Activated naive CD8-positive, alpha-beta T cell treated with anti-CD3 and anti-CD28 coated beads for 36 hours (primary cell): ENCODE results near the gene NME5. TPM values are rescaled to one million over a fixed set of nuclear protein-coding genes. Genes with fewer than 3 reads are reported as not detected.
A peak's percentile ranks its signal among the peaks of the same experiment; 100 is the strongest.

Experiments used
- DNase-seq: peaks from one replicate; pipeline ENCODE4 v3.0.0; 2021
- H3K27ac Mint-ChIP-seq: one replicate; pipeline ENCODE4 v1.8.0; 2022; ENCODE audit warnings: mild to moderate bottlenecking, moderate library complexity, mixed read lengths
- H3K27me3 Mint-ChIP-seq: one replicate; pipeline ENCODE4 v1.8.0; 2022; ENCODE audit warnings: mild to moderate bottlenecking, mixed read lengths
- H3K36me3 Mint-ChIP-seq: one replicate; pipeline ENCODE4 v1.8.0; 2021; ENCODE audit warnings: mild to moderate bottlenecking, mixed read lengths
- H3K4me1 Mint-ChIP-seq: one replicate; pipeline ENCODE4 v1.8.0; 2021; ENCODE audit warnings: mixed read lengths
- H3K4me3 Mint-ChIP-seq: one replicate; pipeline ENCODE4 v1.8.0; 2022; ENCODE audit warnings: mild to moderate bottlenecking, moderate library complexity, mixed read lengths
- H3K9me3 Mint-ChIP-seq: one replicate; pipeline ENCODE4 v1.8.0; 2022; ENCODE audit warnings: mixed read lengths
- total RNA-seq, 2 experiments: library from RNA; stranded (reverse); gene quantifications; one replicate each; pipeline ENCODE4 v1.2.3, GENCODE V29; 2021

Gene NME5, protein sequence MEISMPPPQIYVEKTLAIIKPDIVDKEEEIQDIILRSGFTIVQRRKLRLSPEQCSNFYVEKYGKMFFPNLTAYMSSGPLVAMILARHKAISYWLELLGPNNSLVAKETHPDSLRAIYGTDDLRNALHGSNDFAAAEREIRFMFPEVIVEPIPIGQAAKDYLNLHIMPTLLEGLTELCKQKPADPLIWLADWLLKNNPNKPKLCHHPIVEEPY
- not detected for total RNA-seq

DNA sequence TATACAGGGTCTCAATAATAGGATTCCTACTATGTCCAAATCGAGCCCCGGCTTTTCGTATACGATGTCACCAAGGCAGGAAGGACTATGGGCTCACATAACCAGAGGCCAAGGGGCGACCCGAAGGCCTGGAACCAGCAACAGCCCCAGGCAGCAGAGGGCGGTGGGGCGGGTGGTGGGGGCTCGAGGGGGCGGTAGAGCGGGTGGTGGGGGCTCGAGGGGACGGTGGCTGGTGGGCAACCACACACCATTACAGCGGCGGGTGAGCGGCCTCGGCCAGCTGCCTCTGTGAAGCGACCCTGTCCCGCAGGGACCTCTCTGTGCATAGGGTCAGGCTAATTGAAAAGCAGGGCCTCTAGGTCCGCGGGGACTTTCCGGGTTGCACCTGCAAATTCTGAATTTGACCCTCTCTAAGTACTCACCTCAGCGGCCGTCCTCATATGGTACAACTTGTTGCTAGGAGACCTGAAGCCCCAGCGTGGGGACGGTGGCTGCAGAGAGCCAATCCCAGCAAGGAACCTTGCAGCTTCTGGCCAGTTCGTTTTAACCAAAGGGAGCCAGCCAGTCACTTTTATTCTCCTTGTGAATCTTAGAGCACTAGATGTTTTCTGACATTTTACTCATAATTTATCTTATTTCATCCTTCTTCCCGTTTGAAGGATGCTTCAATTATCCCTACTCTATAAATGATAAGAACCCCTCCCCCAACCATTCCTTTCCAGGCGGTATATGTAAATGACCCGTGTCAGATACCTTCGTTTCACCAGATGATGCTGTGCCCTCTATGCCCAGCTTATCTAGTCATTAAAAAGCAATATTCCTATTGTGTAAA is at the start of gene NME5:
Gene NME5, minus strand, starts transcription at position 480 of the 832 bp plus-strand sequence. CDS start 648 bp downstream, outside the sequence.
- peak; percentile 6 for DNase-seq
- Mint-ChIP-seq H3K27me3 (peaks cover 39% of the 10 kb centered on the region), H3K4me3 (no peak within 1 kb of the TSS), H3K36me3 (no peaks in the 10 kb centered on the region), H3K27ac (no peak within 1 kb of the TSS), H3K9me3 (no peaks in the 10 kb centered on the region), H3K4me1 (peaks cover 13% of the 10 kb centered on the region)

DNA sequence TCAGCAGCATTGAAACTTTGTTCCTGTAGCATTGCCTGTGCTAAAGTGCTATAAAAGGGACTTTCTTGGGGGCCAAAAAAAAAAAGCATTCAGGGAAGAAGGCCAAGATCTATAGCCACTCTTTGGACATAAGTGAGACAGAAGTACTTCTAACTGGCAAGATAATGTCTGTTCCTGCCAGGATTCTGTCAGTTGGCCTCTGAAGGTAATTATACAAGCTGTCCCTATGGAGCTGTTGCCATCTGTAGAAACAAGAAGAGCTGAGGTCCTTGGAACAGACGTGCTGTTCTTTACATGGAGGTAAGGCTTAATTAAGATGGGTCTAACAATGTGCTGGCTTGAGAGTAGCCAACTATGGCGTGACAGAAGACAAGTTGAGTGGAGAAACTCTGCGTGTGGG is 49.4 kb upstream of the NME5 start:
- DNase-seq: no peak
- no peaks in the 10 kb centered on the region for H3K9me3 Mint-ChIP-seq
- H3K4me3 Mint-ChIP-seq: no peak overlapping the region
- no peaks in the 10 kb centered on the region for H3K27me3 Mint-ChIP-seq
- no peak overlapping the region for H3K27ac Mint-ChIP-seq
- peaks cover 2% of the 10 kb centered on the region for H3K36me3 Mint-ChIP-seq
- H3K4me1 Mint-ChIP-seq: no peaks in the 10 kb centered on the region

DNA sequence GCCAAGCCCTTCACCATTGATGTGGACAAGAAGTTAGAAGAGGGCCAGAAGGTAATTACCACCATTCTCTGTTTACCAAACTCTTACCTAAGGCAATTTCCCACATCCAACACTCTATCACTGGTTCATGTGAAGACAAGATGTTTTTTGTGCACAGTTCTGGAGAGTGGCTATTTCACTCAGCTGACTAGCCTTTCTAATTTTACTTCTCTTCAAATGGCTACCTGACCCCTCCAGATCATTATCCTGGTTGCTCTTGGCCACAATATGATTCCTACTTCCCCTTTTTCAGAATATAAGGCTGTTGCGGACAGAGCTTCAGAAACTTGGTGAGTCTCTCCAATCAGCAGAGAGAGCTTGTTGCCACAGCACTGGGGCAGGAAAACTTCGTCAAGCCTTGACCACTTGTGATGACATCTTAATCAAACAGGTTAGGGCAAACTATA is 46.8 kb upstream of the NME5 start:
- no peak for DNase-seq
- peaks cover 6% of the 10 kb centered on the region for H3K36me3 Mint-ChIP-seq
- no peak overlapping the region for H3K4me3 Mint-ChIP-seq
- no peak overlapping the region for H3K27ac Mint-ChIP-seq
- H3K27me3 Mint-ChIP-seq: no peaks in the 10 kb centered on the region
- H3K9me3 Mint-ChIP-seq: no peaks in the 10 kb centered on the region
- H3K4me1 Mint-ChIP-seq: no peaks in the 10 kb centered on the region

DNA sequence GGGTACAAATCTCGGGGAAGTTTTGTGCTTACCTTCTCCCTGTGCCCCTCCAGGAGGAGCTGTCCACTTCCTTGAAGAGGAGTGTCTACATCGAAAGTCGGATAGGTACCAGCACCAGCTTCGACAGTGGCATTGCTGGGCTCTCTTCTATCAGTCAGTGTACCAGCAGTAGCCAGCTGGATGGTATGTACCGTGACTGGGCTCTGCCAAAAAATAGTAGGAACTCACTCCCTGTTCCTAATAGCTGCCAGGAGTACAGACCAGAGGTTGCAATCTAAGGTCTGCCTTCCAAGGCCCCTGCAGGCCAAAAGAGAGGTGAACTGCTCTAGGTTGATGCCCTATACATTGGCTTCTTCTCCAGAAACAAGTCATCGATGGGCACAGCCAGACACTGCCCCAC is 43.6 kb upstream of the NME5 start:
- H3K4me1 Mint-ChIP-seq: peaks cover 5% of the 10 kb centered on the region
- DNase-seq: no peak
- H3K27me3 Mint-ChIP-seq: no peaks in the 10 kb centered on the region
- no peak overlapping the region for H3K27ac Mint-ChIP-seq
- no peak overlapping the region for H3K4me3 Mint-ChIP-seq
- peaks cover 10% of the 10 kb centered on the region for H3K36me3 Mint-ChIP-seq
- no peaks in the 10 kb centered on the region for H3K9me3 Mint-ChIP-seq

DNA sequence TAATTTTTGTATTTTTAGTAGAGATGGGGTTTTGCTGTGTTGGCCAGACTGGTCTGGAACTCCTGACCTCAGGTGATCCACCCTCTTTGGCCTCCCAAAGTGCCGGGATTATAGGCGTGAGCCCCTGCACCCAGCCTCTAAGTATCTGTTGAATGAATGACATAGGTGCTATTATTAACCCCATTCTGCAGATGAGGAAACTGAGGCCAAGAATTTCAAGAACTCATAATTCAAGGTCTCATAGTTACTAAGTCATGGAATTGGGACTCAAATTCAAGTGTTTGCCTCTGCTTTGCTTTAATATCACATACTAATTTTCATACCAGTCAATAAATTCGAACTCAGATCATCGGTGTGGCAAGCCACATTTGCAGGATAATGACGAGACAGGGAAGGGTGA is 41.6 kb upstream of the NME5 start:
- H3K27ac Mint-ChIP-seq: no peak overlapping the region
- H3K27me3 Mint-ChIP-seq: no peaks in the 10 kb centered on the region

DNA sequence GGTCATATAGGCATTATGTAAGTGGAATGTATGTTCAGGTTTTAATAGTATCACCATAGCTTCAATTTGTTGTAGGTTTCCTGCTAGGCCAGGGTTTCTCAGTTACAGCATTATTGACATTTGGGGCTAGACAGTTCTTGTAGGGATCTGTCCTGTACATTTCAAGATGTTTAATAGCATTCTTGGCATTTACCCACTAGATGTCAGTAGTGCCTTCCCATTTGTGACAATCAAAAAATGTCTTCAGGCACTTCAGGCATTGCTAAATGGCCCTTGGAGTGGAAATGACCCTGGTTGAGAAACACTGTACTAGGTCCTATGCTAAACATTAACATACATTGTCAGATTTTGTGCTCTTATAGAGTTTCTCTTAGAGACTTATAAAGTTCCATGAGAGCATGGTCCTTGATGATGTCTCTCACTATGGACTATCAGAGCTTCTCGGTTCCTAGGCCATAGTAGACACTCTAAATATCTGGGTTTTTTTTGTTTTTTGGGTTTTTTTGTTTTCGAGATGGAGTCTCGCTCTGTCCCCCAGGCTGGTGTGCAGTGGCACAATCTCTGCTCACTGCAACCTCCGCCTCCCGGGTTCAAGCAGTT is 41.1 kb upstream of the NME5 start:
- no peak overlapping the region for H3K4me3 Mint-ChIP-seq
- no peak for DNase-seq
- H3K4me1 Mint-ChIP-seq: peaks cover 16% of the 10 kb centered on the region
- peak overlapping the region; percentile 45 for H3K27ac Mint-ChIP-seq
- H3K27me3 Mint-ChIP-seq: no peaks in the 10 kb centered on the region
- H3K9me3 Mint-ChIP-seq: no peaks in the 10 kb centered on the region
- H3K36me3 Mint-ChIP-seq: peaks cover 12% of the 10 kb centered on the region

More for the DNA sequence above, 41.6 kb upstream of the NME5 start:
- Mint-ChIP-seq H3K4me3 (no peak overlapping the region), H3K4me1 (peaks cover 16% of the 10 kb centered on the region), H3K36me3 (peaks cover 12% of the 10 kb centered on the region), H3K9me3 (no peaks in the 10 kb centered on the region)
- DNase-seq: no peak

DNA sequence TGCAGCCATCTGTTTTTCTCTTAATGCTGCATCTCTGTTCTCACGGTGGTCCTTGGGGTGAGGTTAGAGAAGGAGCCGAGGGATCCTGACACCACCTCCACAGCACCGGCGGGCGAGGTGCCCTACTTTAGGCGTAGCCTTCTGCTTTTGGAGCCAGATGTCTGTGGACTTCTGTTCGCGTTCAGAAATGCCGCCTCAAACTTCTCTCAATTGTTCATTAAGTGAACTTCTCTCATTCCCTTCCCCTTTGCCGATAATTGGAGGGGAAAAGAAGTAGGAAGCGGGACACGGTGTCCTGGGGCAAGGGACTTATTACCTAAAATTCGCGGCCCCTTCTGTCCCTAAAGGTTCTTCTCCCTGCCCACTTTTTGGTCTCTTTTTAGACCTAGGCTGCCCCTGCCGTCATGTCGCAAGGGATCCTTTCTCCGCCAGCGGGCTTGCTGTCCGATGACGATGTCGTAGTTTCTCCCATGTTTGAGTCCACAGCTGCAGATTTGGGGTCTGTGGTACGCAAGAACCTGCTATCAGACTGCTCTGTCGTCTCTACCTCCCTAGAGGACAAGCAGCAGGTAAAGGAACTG is 40.1 kb upstream of the NME5 start:
- Mint-ChIP-seq H3K27me3 (no peaks in the 10 kb centered on the region), H3K27ac (no peak overlapping the region), H3K4me1 (peaks cover 16% of the 10 kb centered on the region), H3K4me3 (no peak overlapping the region), H3K9me3 (no peaks in the 10 kb centered on the region), H3K36me3 (peaks cover 16% of the 10 kb centered on the region)
- DNase-seq: peak; percentile 8

DNA sequence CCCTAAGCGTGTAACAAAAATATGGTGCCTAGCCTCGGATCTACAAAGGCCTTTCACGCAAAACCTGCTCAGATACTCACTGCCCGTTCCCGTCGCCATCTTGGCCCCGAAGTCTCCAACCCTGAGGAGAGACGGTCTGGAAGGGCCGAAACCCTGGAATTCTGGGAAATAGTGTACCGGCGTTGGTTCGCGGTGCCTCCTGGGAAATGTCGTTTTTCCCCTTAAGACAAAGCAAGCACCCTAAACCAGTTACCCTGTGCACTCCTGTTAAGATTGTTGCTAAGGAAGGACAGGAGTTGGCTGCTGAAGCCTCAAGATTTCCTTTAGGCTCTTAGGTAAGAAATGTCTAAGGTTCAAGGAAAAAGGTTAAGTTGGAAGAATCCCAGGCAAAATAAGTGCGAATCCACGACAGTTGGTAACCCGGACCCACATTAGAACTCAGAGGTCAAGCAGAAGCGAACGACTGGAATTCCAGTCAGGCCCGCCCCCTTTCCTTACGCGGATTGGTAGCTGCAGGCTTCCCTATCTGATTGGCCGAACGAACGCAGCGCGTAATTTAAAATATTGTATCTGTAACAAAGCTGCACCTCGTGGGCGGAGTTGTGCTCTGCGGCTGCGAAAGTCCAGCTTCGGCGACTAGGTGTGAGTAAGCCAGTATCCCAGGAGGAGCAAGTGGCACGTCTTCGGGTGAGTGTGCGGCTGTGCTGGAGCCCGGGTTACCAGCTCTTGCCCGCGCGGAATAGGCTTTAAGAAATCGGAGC is 39.5 kb upstream of the NME5 start, which contains the start of the genes BRD8 and KIF20A:
Gene BRD8, minus strand, starts transcription at position 115 of the 761 bp plus-strand sequence. Its CDS starts 16 bp downstream, at position 99.
Gene KIF20A, plus strand, starts transcription at position 597 of the 761 bp plus-strand sequence. CDS start 569 bp downstream, outside the sequence.
- Mint-ChIP-seq H3K27ac (peak within 1 kb of the TSS; percentile 45), H3K4me3 (no peak within 1 kb of the TSS), H3K4me1 (peaks cover 18% of the 10 kb centered on the region), H3K36me3 (peaks cover 18% of the 10 kb centered on the region), H3K9me3 (no peaks in the 10 kb centered on the region), H3K27me3 (no peaks in the 10 kb centered on the region)
- DNase-seq: peak; percentile 89

DNA sequence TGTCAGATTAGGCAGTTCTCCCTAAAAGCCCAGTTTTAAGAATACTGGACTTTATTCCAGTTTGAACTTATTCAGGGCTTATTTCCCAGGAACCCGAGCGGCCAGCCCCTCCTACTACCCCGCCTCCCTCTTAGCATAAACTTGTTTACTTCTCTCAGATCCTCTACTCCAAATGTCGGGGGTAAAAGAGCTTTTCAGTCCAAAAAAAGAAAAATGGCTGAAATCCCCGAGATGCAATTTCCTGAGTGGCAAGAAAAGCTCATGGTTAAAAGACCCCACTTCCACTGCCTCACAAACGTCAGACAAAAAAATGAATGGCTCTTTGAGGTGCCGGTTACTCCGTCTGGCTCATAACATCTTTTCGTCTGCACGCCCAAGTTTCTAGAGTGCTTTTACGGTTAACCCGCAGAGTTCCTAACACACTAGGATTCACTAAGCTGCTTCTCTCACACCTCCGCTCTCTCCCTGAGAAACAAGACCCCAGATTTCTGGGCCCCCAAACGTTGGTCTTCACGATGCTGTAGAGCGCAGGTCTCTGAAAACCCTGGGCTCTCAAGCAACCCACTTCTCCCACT is 38.8 kb upstream of the NME5 start:
- Mint-ChIP-seq H3K9me3 (no peaks in the 10 kb centered on the region), H3K27ac (no peak overlapping the region), H3K36me3 (peaks cover 22% of the 10 kb centered on the region), H3K4me3 (no peak overlapping the region), H3K27me3 (no peaks in the 10 kb centered on the region), H3K4me1 (peaks cover 21% of the 10 kb centered on the region)
- no peak for DNase-seq

DNA sequence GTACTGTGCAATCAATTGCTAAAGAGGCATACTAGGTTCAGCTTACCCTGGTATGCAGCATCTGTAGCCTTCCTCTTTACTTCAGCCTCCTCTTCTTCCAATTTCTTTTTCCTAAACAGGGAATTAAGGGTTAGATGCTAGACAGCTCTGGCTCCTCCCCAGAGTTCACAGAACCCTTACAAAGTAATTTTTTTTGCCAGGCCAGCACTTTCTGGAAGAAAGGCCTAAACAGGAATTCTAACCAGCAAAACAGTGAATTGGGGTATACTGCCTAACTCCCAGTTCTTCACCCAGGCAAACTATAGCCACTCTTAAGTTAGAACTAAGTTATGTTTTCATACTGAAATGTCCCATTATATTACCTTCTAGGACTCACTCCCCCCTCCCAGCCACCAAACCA is 31.1 kb upstream of the NME5 start:
- no peaks in the 10 kb centered on the region for H3K27me3 Mint-ChIP-seq

DNA sequence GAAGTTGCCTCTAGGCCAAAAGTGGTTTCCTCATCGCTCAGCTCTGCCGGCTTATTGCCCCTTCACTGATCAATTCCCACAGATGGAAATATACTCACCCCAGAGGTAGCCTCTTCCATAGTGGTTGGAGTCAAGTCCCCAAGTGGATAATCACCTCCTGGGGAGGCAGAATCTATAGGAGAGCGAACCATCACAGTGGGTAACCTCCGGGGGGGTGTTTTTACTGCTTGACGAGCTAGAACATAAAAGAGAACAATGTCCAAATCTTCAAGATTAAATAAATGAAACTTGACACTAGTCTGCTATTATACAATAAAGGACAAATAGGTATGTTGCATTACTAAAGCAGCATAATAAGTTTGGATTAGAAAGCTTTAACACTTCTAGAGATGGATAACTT is 29.9 kb upstream of the NME5 start:
- H3K27me3 Mint-ChIP-seq: no peaks in the 10 kb centered on the region
- H3K9me3 Mint-ChIP-seq: no peaks in the 10 kb centered on the region
- no peak overlapping the region for H3K27ac Mint-ChIP-seq
- no peak for DNase-seq
- peaks cover 15% of the 10 kb centered on the region for H3K4me1 Mint-ChIP-seq
- H3K36me3 Mint-ChIP-seq: peaks cover 42% of the 10 kb centered on the region
- H3K4me3 Mint-ChIP-seq: no peak overlapping the region

More for the DNA sequence above, 31.1 kb upstream of the NME5 start:
- no peak for DNase-seq
- H3K4me1 Mint-ChIP-seq: peaks cover 15% of the 10 kb centered on the region
- H3K9me3 Mint-ChIP-seq: no peaks in the 10 kb centered on the region
- no peak overlapping the region for H3K27ac Mint-ChIP-seq
- peaks cover 40% of the 10 kb centered on the region for H3K36me3 Mint-ChIP-seq
- no peak overlapping the region for H3K4me3 Mint-ChIP-seq

DNA sequence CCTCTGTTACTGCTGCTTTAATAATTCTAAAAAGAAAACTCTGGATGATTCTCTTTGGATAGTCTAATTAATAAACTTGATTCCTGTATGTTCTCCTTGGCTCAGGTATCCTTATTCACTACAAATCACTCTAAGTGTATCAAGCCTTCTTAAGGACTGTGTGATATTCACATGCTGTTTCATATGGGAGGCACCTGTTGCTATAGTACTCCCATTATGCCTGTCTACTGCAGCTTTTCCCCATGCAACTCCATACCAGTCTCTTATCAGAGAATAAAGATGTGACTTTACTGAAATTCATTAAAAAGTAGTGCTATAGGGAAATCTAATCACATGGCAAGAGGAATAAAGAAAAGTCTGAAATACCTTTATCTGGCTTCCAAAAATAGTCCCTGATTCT is 24.5 kb upstream of the NME5 start:
- peaks cover 4% of the 10 kb centered on the region for H3K4me1 Mint-ChIP-seq
- no peaks in the 10 kb centered on the region for H3K9me3 Mint-ChIP-seq
- no peak for DNase-seq
- H3K4me3 Mint-ChIP-seq: no peak overlapping the region
- H3K36me3 Mint-ChIP-seq: peaks cover 29% of the 10 kb centered on the region
- H3K27me3 Mint-ChIP-seq: no peaks in the 10 kb centered on the region
- H3K27ac Mint-ChIP-seq: no peak overlapping the region

DNA sequence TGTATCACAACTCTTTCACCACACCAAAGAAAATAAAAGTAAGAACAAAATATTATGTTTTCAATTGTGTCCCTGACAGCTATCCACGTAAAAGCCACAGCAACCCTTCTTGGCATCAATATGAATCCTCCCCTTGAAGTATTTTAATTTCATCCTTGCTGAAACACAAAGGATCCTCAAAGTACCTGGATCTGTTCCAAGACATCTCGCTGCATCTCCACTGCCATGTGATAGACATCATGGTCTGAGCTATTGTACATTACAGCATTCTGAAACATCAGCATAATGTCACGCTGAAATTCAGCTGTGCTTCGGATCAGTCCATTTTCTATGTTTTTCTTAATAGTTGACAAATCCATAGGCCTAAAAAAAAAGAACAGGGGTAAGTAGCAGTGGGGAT is 21.5 kb upstream of the NME5 start:
- DNase-seq: no peak
- Mint-ChIP-seq H3K27ac (no peak overlapping the region), H3K4me1 (peaks cover 2% of the 10 kb centered on the region), H3K4me3 (no peak overlapping the region), H3K27me3 (no peaks in the 10 kb centered on the region), H3K36me3 (peaks cover 29% of the 10 kb centered on the region), H3K9me3 (no peaks in the 10 kb centered on the region)

DNA sequence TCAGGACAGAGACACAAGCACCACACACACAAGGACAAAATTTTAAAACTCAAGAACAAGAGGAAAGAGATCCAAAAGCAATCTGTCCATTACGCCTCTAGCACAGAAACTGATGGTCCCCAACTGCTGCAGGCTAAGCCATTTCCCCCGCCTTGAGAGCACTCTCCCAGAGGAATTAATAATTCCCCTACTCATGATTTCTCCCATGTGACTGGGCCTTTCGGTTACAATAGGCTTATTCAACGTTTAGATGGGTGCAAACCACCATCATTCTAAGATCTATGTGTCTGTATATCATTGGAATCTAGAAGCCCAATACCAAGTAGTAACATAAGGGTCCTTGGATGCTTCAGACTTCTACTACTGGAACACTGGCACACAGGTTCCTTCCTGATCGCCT is 20.4 kb upstream of the NME5 start:
- Mint-ChIP-seq H3K36me3 (peaks cover 25% of the 10 kb centered on the region), H3K9me3 (no peaks in the 10 kb centered on the region), H3K27ac (no peak overlapping the region), H3K4me3 (no peak overlapping the region), H3K27me3 (no peaks in the 10 kb centered on the region), H3K4me1 (peaks cover 2% of the 10 kb centered on the region)
- DNase-seq: no peak
